Lung (tissue), 12 donors: ENCODE measurements around the gene GTF2A1L. TPM values are rescaled to one million over a fixed set of nuclear protein-coding genes. Genes with fewer than 3 reads are reported as not detected.

Experiments used
- ATAC-seq: fragments of 200-7000 bp; cut with Tn5 transposase; one replicate; pipeline ENCODE4 v1.9.1; 2020; ENCODE audit warnings: moderate number of reproducible peaks; ENCODE audit not compliant: insufficient read depth, low FRiP score
- DNase-seq, 3 donors: peaks; one replicate each; pipeline ENCODE4 v3.0.0-alpha.2; 2013 to 2017
- H3K27ac ChIP-seq, 2 donors: one replicate each; pipeline ENCODE4 v1.5.1; 2013; ENCODE audit warnings: mild to moderate bottlenecking in 2 of 2, moderate library complexity in 2 of 2, control low read depth in 1 of 2, inconsistent platforms in 1 of 2, low read depth in 1 of 2, low read length in 1 of 2
- H3K27me3 ChIP-seq, 3 donors: one replicate each; pipeline ENCODE4 v1.5.1; 2013; ENCODE audit warnings: low read length in 2 of 3; ENCODE audit not compliant: control insufficient read depth in 3 of 3, insufficient read depth in 3 of 3
- H3K36me3 ChIP-seq, 4 donors: one replicate each; pipeline ENCODE4 v1.5.1; 2013; ENCODE audit warnings: low read length in 4 of 4, mild to moderate bottlenecking in 1 of 4, moderate library complexity in 1 of 4; ENCODE audit not compliant: control insufficient read depth in 4 of 4, insufficient read depth in 4 of 4
- H3K4me1 ChIP-seq, 5 donors: one replicate each; pipeline ENCODE4 v1.5.1; 2013; ENCODE audit warnings: low read length in 5 of 5, mild to moderate bottlenecking in 2 of 5, moderate library complexity in 1 of 5; ENCODE audit not compliant: control insufficient read depth in 5 of 5, insufficient read depth in 5 of 5
- H3K4me3 ChIP-seq: one replicate; pipeline ENCODE4 v1.5.1; 2013; ENCODE audit warnings: mild to moderate bottlenecking, control low read depth, moderate library complexity
- H3K9ac ChIP-seq, 2 donors: one replicate each; pipeline ENCODE4 v1.5.1; 2013; ENCODE audit warnings: low read length in 2 of 2, control low read depth in 1 of 2; ENCODE audit not compliant: insufficient read depth in 1 of 2
- H3K9me3 ChIP-seq, 4 donors: one replicate each; pipeline ENCODE4 v1.5.1; 2013; ENCODE audit warnings: low read length in 3 of 4, mild to moderate bottlenecking in 1 of 4, moderate library complexity in 1 of 4; ENCODE audit not compliant: control insufficient read depth in 4 of 4, insufficient read depth in 3 of 4
- WGBS, 2 donors: extraction: QIAGEN DNeasy Blood & Tissue Kit; methylation state at CpG; one replicate each; pipeline ENCODE4 v1.1.7; 2013; 5-methylcytosine and 5-hydroxymethylcytosine counted together
- polyA plus RNA-seq, 2 donors: library from polyadenylated mRNA; stranded (reverse); fragments of 200-250 nt; gene quantifications; one replicate each; pipeline ENCODE4 v1.2.1, GENCODE V29; 2013
- total RNA-seq, 2 donors: library from RNA; depleted of rRNA in 1 of 2; stranded (reverse); fragments of >200 nt in 1 of 2; gene quantifications; one replicate each; pipeline ENCODE4 v1.2.1, GENCODE V29; 2014 to 2021
- TF ChIP-seq, protein P1 (sequence below): IDR thresholded peaks from 2 replicates; pipeline ENCODE4 v1.5.1; 2012; ENCODE audit warnings: mild to moderate bottlenecking; ENCODE audit errors: control extremely low read depth, extremely low read depth
- donor health status: control.
- donor health status: control.
- donor health status: Bipolar disorder and iron deficiency.
- donor health status: healthy.
- donor health status: DM: yes; HTN: yes; CAD: no.

Gene GTF2A1L
- total and polyA plus RNA-seq, 4 donors, result 0.39 to 1.6 (median 0.51) TPM; not detected in 1

DNA sequence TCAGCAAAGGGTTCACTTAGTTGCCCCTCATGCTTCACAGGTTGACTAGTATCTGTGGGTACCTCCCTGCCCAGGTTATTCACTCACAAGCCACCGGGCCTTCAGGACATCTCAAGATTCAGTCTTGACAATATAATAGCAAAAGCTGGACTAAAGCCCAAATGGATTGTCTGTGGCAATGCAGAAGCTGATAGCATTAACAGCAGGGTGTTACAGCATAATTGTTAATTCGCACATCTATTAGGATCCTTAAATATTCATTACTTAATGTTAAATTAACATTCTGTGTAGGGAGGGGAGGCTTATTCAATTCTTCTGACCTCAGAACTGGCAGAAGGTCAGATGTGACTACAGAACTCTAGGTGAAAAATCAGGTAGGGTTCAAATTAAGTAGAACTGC lies 20.2 kb upstream of the GTF2A1L start:
- Histone ChIP-seq H3K36me3 (peaks cover 0 to 21% (median 4%) of the 10 kb centered on the region in 4 donors), H3K27ac (no peak overlapping the region), H3K9me3 (no peaks in the 10 kb centered on the region), H3K9ac (no peak overlapping the region), H3K4me3 (no peak overlapping the region), H3K27me3 (no peaks in the 10 kb centered on the region), H3K4me1 (no peaks in the 10 kb centered on the region)
- no peak for ATAC-seq
- TF ChIP-seq, protein P1, sequence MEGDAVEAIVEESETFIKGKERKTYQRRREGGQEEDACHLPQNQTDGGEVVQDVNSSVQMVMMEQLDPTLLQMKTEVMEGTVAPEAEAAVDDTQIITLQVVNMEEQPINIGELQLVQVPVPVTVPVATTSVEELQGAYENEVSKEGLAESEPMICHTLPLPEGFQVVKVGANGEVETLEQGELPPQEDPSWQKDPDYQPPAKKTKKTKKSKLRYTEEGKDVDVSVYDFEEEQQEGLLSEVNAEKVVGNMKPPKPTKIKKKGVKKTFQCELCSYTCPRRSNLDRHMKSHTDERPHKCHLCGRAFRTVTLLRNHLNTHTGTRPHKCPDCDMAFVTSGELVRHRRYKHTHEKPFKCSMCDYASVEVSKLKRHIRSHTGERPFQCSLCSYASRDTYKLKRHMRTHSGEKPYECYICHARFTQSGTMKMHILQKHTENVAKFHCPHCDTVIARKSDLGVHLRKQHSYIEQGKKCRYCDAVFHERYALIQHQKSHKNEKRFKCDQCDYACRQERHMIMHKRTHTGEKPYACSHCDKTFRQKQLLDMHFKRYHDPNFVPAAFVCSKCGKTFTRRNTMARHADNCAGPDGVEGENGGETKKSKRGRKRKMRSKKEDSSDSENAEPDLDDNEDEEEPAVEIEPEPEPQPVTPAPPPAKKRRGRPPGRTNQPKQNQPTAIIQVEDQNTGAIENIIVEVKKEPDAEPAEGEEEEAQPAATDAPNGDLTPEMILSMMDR, result no peak
- 79 to 90% methylated on average over 2 of the region's 2 CpGs for WGBS, 2 donors
- no peak for DNase-seq

DNA sequence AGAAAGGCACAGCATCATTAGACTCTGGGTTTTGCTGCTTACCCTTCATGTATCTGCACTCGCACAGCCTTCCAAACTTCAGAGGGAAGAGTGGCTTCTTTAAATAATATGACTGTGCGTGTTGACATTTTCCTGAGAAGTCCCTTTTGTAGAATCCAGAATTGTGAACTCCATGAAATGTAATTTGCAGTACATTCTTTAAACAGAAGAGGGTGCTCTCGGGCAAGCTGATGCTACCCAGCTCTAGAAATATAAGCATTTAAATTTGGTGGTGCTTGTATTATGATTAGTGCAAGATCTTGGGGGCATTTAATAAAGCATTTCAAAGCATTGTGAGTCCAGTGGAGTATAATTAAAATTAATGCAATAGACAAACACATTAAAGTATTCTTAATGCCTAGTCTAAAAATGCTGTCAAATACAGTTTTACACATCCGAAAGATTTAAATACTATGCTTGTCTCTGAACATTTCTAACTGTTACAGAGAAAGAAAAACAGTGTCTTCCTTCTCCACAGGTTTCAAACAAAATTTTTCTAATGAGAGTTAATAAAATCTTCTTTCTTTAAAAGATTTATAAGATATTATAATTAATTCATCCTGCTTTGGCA lies 17.3 kb upstream of the GTF2A1L start:
- H3K36me3 ChIP-seq, result peaks cover 0 to 13% (median 0%) of the 10 kb centered on the region in 4 donors
- H3K9ac ChIP-seq, result no peak overlapping the region
- no peaks in the 10 kb centered on the region for H3K27me3 ChIP-seq
- peak in 2 of 3 donors; percentile 76 to 78 for DNase-seq
- H3K4me1 ChIP-seq, result no peaks in the 10 kb centered on the region
- no peak for ATAC-seq
- TF ChIP-seq, protein P1, result peak; percentile 20
- no peak overlapping the region for H3K27ac ChIP-seq
- H3K4me3 ChIP-seq, result no peak overlapping the region
- 35 to 36% methylated on average over 4 of the region's 4 CpGs for WGBS, 2 donors
- H3K9me3 ChIP-seq, result peaks cover 0 to 3% (median 0%) of the 10 kb centered on the region in 4 donors

DNA sequence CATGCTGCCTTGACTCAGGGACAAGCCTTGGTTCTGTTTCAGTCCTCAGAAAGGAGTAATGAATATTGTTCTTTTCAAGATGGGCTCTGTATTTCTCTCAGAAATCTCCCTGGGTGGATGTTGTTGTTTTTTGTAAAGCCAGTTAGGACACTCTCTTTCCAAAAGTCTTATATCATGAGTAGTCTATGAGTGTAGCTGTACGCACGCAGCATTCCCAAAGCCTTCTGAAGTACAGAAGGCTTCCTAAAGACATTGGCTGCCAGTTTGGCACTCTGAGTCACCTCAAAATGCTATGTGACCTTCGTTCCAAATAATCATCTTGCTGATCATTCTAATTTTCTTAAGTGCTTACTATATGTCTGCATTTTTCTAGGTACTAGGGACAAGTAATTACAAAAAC lies 16.7 kb upstream of the GTF2A1L start:
- Histone ChIP-seq H3K4me3 (no peak overlapping the region), H3K4me1 (no peaks in the 10 kb centered on the region), H3K9me3 (peaks cover 0 to 3% (median 0%) of the 10 kb centered on the region in 4 donors), H3K27ac (no peak overlapping the region), H3K9ac (no peak overlapping the region), H3K27me3 (no peaks in the 10 kb centered on the region), H3K36me3 (peaks cover 0 to 13% (median 0%) of the 10 kb centered on the region in 4 donors)
- DNase-seq, result no peak
- WGBS, 2 donors, result 83 to 86% methylated on average over 3 of the region's 3 CpGs
- TF ChIP-seq, protein P1, result no peak
- no peak for ATAC-seq
